Right lobe of liver (tissue), 6 donors: ENCODE results near the gene ZNF503. TPM values are rescaled to one million over a fixed set of nuclear protein-coding genes. Genes with fewer than 3 reads are reported as not detected.
A peak's percentile ranks its signal among the peaks of the same experiment; 100 is the strongest.

ENCODE experiments used
- ATAC-seq, 4 donors: fragments of 200-7000 bp; cut with Tn5 transposase; one replicate each; pipeline ENCODE4 v1.9.1; 2020; ENCODE audit warnings: mild to moderate bottlenecking in 4 of 4, moderate library complexity in 4 of 4
- DNase-seq, 3 donors: peaks; one replicate each; pipeline ENCODE4 v3.0.0-alpha.2; 2020
- H3K27ac ChIP-seq, 3 donors: fragments of 200-600 bp; one replicate each; pipeline ENCODE4 v1.8.0; 2022
- H3K27me3 ChIP-seq, 2 donors: fragments of 200-600 bp; one replicate each; pipeline ENCODE4 v1.8.0; 2022
- H3K36me3 ChIP-seq, 4 donors: fragments of 200-600 bp; sonication (generic) in 1 of 4; one replicate each; pipeline versions ENCODE4 v1.5.1 to v1.8.0; 2017 to 2022; ENCODE audit warnings: control low read depth in 1 of 4
- H3K4me1 ChIP-seq, 4 donors: fragments of 200-600 bp; sonication (generic) in 1 of 4; one replicate each; pipeline versions ENCODE4 v1.5.1 to v1.8.0; 2017 to 2022; ENCODE audit warnings: control low read depth in 1 of 4
- H3K4me3 ChIP-seq, 3 donors: fragments of 200-600 bp; one replicate each; pipeline ENCODE4 v1.8.0; 2022
- H3K9me3 ChIP-seq, 4 donors: fragments of 200-600 bp; sonication (generic) in 1 of 4; one replicate each; pipeline versions ENCODE4 v1.5.1 to v1.8.0; 2017 to 2022; ENCODE audit warnings: control low read depth in 1 of 4
- CTCF ChIP-seq, 4 donors: fragments of 200-600 bp in 3 of 4; fragments of 450-650 bp in 1 of 4; IDR thresholded peaks; one replicate each; pipeline versions ENCODE4 v1.5.1 to v1.8.0; 2016 to 2022; ENCODE audit warnings: antibody characterized with exemption in 4 of 4, mild to moderate bottlenecking in 2 of 4
- POLR2A ChIP-seq: fragments of 450-650 bp; IDR thresholded peaks from one replicate; pipeline ENCODE4 v1.6.1; 2017; ENCODE audit warnings: antibody characterized with exemption, mild to moderate bottlenecking
- WGBS: methylation state at CpG from one replicate; pipeline ENCODE4 v1.1.6; 2018; ENCODE audit warnings: low coverage, low lambda C conversion rate; ENCODE audit not compliant: insufficient coverage; ENCODE audit errors: missing lambda C conversion rate; 5-methylcytosine and 5-hydroxymethylcytosine counted together
- intact Hi-C, 2 donors: fragments of 100-400 bp; cut with DNase I; formaldehyde crosslinking; loops; one replicate each; pipeline versions ENCODE4 v1.11.2 to v1.14.1; 2022
- total RNA-seq, 6 experiments: library from RNA; depleted of rRNA in 2 of 6; stranded (reverse); fragments of >200 nt in 2 of 6; fragmentation: NEBNext Ultra II Directional in 3 of 6; extraction: Animal tissue kit (Norgen Biotek cat#: 25700) in 3 of 6; gene quantifications; one replicate each; pipeline versions ENCODE4 v1.1.0 to v1.2.4, GENCODE V29; 2016 to 2023
- donor health status: DM: no; HTN: yes; CAD: no.
- donor health status: DM: no; HTN: no; CAD: no.
- donor health status: DM: no; HTN: no; CAD: no.
- donor health status: DM: no; HTN: yes; CAD: no.
- donor health status: DM: no; HTN: yes; CAD: no.

Gene ZNF503
- total RNA-seq, 6 experiments from 2014 or later = 2.9 to 7.1 (median 5.4) TPM

- ATAC-seq = peak; percentile 83 to 90 (median 86)
- no peak for TF ChIP-seq CTCF (IDR thresholded peaks at IDR 0.05)
- no peak for TF ChIP-seq POLR2A
These were observed 36.7 kb upstream of the ZNF503 start for GRCh38 chr10:75438275-75438674.

GRCh38 chr10:75437693-75438092 lies 36.1 kb upstream of the ZNF503 start:
- H3K27ac ChIP-seq = peak overlapping the region in 2 of 3 donors; percentile 26 to 61
- WGBS = 67% methylated on average over 1 of the region's 3 CpGs
- ATAC-seq = peak in 1 of 4 donors; percentile 6

More at GRCh38 chr10:75438275-75438674, 36.7 kb upstream of the ZNF503 start:
- H3K9me3 ChIP-seq = no peaks in the 10 kb centered on the region
- no peaks in the 10 kb centered on the region for H3K27me3 ChIP-seq
- peak overlapping the region in 2 of 3 donors; percentile 26 to 61 for H3K27ac ChIP-seq
- H3K4me1 ChIP-seq = peaks cover 0 to 67% (median 16%) of the 10 kb centered on the region in 4 donors
- no peak overlapping the region for H3K4me3 ChIP-seq
- peaks cover 0 to 2% (median 0%) of the 10 kb centered on the region in 4 donors for H3K36me3 ChIP-seq
- DNase-seq = peak in 2 of 3 donors; percentile 71 to 83
- WGBS = 56% methylated on average over 3 of the region's 3 CpGs
- intact Hi-C loops = no loop called here

GRCh38 chr10:75436896-75437295 lies 35.3 kb upstream of the ZNF503 start:
- no peaks in the 10 kb centered on the region for H3K9me3 ChIP-seq
- TF ChIP-seq POLR2A (no peak), CTCF (IDR thresholded peaks at IDR 0.05) (no peak)
- DNase-seq = no peak
- peak overlapping the region in 2 of 3 donors; percentile 26 to 61 for H3K27ac ChIP-seq
- H3K4me1 ChIP-seq = peaks cover 0 to 72% (median 22%) of the 10 kb centered on the region in 4 donors
- ATAC-seq = no peak
- no peak overlapping the region for H3K4me3 ChIP-seq
- intact Hi-C loops = no loop called here
- no peaks in the 10 kb centered on the region for H3K36me3 ChIP-seq
- no peaks in the 10 kb centered on the region for H3K27me3 ChIP-seq

More at GRCh38 chr10:75437693-75438092, 36.1 kb upstream of the ZNF503 start:
- intact Hi-C loops = no loop called here
- peaks cover 0 to 73% (median 18%) of the 10 kb centered on the region in 4 donors for H3K4me1 ChIP-seq
- H3K36me3 ChIP-seq = peaks cover 0 to 2% (median 0%) of the 10 kb centered on the region in 4 donors
- no peak for TF ChIP-seq CTCF (IDR thresholded peaks at IDR 0.05)
- TF ChIP-seq POLR2A = no peak
- H3K9me3 ChIP-seq = no peaks in the 10 kb centered on the region
- DNase-seq = no peak
- no peak overlapping the region for H3K4me3 ChIP-seq
- H3K27me3 ChIP-seq = no peaks in the 10 kb centered on the region

GRCh38 chr10:75435291-75435690 lies 33.7 kb upstream of the ZNF503 start:
- peaks cover 0 to 62% (median 17%) of the 10 kb centered on the region in 4 donors for H3K4me1 ChIP-seq
- TF ChIP-seq POLR2A (no peak), CTCF (IDR thresholded peaks at IDR 0.05) (no peak)
- intact Hi-C loops = no loop called here
- H3K4me3 ChIP-seq = no peak overlapping the region
- ATAC-seq = no peak
- 95% methylated on average over 2 of the region's 2 CpGs for WGBS
- no peak overlapping the region for H3K27ac ChIP-seq
- no peaks in the 10 kb centered on the region for H3K36me3 ChIP-seq
- no peaks in the 10 kb centered on the region for H3K9me3 ChIP-seq
- DNase-seq = no peak
- no peaks in the 10 kb centered on the region for H3K27me3 ChIP-seq

GRCh38 chr10:75434291-75434690 lies 32.7 kb upstream of the ZNF503 start:
- Histone ChIP-seq H3K27me3 (no peaks in the 10 kb centered on the region), H3K4me1 (peaks cover 0 to 60% (median 16%) of the 10 kb centered on the region in 4 donors), H3K27ac (no peak overlapping the region), H3K4me3 (no peak overlapping the region), H3K36me3 (no peaks in the 10 kb centered on the region), H3K9me3 (no peaks in the 10 kb centered on the region)
- 80% methylated on average over 8 of the region's 8 CpGs for WGBS
- intact Hi-C loops = no loop called here
- ATAC-seq (no peak), DNase-seq (no peak)
- TF ChIP-seq CTCF (IDR thresholded peaks at IDR 0.05) (no peak), POLR2A (no peak)
